GM21423 (cell line): ENCODE results near the gene NACA.

Experiments used
- ATAC-seq: cut with Tn5 transposase; IDR thresholded peaks from one replicate; pipeline ENCODE4 v1.9.1; 2021; ENCODE audit warnings: mild to moderate bottlenecking, moderate library complexity; ENCODE audit not compliant: unreplicated experiment

Gene NACA

DNA sequence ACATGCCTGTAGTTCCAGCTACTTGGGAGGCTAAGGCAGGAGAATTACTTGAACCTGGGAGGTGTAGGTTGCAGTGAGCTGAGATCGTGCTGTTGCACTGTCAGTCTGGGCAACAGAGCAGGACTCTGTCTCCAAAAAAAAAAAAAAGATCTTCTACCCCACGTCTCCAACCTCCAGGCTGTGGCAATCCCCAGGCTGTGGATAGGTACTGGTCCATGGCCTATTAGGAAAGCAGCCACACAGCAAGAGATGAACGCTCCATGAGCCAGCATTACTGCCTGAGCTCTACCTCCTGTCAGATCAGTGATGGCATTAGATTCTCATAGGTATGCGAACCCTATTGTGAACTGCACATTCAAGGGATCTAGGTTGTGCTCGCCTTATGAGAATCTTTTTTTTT, 30.9 kb downstream of the NACA start:
- ATAC-seq: no peak

DNA sequence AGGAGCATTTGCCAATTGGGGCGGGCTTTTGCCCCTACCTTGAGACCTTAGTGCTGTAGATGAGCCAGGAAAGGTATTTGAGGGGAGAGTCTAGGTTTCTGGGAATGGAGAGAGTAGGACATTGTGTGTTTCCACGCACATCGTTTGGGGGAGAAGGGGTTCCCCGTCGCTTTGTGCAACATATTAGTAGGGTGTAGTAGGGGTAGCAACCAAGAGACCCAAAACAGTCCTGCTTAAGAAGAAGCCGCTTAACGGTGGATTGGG, 36.3 kb downstream of the NACA start:
- no peak for ATAC-seq

DNA sequence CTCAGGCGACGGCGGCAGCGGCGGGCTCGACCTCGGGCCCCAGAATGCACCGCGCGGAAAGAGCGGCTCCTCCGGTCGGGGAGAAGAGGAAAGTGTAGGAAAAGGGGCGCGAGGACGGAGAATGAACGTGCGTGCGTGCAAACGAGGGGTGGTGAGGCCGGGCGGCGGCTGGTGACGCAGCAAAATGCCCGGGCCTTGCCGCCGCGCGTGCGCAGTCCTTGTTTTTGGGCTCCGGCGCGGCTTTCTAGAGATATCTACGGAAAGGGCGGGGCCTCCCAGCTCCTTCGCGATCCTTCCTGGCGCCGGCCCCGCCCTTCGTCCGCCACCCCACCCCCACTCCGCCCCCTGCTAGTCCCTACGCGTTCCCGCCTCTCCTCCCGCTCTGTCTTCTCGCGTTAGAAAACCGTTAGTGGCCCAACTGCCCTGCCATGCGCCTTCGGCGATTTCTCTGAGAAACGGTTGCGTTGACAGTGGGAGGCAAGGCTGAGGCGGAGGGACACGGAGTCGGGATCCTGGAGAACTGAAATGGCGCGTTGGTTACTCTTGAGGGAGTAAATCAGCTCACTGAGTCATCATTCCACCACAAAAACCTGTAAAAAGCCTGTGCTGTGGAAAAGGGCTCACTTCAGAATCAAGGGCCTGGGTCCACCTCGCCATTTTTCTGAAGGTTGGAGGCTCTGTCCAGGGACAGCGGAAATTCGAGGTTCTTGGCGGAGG, 36.8 kb downstream of the NACA start, which contains the start of gene PTGES3:
TSS of gene PTGES3 (minus strand) at position 156 of the 717 bp plus-strand sequence. CDS start 285 bp downstream, outside the sequence.
- peak; percentile 60 for ATAC-seq

DNA sequence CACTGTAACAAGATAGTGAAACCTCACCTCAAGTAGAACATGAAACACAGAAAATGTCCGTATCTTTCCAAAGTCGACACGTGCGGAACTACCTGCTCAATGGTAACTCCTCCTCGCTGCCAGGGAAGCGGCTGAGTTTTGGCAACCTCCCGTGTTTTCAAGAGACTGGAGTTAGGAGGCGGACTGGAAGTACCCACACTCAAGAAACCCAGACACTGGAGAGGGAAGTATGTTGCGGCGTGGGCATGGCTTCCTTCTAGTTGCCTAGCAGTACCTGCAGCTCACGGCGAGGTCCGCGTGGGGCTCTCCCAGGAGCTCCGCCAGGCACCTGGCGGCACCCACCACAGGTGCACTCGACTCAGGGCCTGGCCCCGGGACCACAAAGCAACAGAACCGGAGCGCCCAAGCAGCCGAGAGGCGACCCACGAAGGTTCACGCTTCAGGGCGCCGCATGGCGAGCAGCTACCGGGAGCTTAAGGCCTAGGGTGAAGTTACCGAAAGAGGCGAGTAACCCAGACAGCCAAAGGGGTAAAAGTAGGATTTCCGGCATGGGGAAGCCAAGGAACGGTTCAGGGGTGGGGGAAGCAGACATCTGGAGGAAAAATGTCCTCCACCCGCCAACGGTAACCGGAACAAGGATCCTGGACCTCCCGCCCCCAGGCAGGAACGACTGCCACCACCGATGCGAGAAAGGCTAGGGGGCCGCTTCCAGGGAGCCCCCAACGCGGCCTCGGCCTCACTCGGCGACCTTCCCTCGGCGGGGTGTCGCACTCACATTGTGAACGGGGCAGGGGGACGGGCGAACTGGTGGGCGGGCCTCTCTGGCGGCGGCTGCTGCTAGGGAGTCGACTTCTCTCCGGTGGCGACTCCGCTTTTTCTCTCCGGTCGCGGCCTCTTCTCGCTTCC, 37.6 kb downstream of the NACA start:
- ATAC-seq: peak; percentile 12

DNA sequence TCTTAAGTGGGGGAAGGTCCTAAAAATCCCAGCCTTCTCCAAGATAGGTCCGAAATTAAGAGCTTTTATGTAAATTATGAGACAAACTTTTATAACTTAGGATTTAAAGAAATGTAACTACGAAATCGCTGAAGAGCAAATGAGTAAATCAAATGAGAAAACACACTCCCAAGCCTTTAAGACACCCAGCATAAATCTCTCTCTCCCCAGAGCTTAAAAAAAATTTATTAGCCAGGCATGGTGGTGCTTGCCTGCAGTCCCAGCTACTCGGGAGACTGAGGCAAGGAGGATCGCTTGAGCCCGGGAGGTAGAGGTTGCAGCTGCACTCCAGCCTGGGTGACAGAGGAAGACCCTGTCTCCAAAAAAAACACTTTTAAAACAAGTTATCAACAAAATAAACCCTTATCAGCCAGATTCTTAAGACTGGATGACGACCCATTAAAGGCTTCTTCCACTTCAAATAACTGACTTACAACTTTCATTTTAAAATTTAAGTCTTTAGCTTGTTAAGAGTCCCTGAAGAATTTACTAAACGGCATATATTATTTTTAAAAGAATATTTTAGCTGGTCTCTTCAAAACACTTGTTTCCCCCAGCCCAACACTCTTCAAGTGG, 40.2 kb downstream of the NACA start:
- ATAC-seq: no peak

DNA sequence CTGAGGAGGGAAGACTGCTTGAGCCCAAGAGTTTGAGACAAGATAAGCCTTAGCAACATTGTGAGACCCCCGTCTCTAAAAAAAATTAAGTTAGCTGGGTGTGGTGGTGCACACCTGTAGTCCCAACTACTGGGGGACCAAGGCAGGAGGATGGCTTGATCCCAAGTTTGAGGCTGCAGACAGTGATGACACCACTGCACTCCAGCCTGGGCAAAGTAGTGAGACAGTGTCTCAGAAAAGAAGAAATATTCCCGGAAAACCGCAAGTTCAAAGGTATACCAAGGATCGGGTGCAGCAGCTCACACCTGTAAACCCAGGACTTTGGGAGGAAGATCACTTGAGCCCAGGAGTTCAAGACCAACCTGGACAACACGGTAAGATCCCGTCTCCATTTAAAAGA, 42.8 kb downstream of the NACA start:
- no peak for ATAC-seq

DNA sequence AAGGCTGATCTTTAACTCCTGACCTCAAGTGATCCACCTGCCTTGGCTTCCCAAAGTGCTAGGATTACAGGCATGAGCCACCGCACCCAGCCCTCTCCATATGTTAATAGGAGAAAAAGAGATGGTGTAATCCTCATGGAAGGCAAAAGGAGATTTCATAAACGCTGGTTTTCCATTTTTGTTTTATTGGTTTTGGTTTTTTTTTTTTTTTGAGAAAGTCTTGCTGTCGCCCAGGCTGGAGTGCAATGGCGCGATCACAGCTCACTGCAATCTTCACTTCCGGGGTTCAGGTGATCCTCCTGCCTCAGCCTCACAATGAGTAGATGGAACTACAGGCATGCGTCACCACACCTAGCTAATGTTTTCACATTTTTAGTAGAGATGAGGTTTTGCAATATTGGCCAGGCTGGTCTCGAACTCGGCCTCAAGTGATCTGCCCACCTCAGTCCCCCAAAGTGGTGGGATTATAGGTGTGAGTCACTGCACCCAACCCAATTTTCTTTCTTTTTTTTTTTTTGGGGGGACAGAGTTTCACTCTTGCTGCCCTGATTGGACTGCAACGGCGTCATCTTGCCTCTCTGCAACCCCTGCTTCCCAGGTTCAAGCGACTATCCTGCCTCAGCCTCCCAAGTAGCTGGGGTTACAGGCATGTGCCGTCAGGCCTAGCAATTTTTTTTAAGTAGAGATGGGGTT, 45.1 kb downstream of the NACA start:
- ATAC-seq: no peak

DNA sequence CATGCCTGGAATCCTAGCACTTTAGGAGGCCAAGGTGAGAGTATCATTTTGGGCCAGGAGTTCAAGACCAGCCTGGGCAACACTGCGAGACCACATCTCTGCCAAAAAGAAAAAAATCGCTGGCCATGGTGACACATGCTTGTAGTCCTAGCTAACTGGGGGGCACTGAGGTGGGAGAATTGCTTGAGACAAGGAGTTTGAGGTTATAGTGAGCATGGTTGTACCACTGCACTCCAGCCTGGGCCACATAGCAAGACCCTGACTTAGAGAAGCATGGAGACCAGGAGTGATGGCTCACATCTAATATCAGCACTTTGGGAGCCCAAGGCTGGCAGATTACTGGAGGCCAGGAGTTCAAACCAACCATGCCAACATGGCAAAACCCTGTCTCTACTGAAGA, 46.2 kb downstream of the NACA start:
- no peak for ATAC-seq

DNA sequence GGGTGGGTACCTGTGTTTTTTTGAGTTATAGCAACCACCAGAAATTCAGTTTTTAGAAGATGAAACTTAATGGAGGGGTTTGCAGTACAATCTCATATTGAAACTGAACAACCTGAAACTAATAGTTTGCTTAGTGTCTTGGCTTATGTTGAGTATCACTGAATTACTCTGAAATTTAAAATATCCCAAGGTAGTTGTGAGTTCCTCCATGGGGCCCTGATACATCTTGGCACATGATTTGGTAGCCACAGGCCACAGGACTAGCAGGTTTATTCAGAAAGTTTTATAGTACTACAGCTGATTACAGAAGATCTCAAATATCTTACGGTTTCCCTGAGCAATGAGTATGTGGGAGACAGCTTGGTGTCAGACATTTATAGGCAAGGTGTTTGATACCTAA, 47.4 kb downstream of the NACA start:
- peak; percentile 64 for ATAC-seq

DNA sequence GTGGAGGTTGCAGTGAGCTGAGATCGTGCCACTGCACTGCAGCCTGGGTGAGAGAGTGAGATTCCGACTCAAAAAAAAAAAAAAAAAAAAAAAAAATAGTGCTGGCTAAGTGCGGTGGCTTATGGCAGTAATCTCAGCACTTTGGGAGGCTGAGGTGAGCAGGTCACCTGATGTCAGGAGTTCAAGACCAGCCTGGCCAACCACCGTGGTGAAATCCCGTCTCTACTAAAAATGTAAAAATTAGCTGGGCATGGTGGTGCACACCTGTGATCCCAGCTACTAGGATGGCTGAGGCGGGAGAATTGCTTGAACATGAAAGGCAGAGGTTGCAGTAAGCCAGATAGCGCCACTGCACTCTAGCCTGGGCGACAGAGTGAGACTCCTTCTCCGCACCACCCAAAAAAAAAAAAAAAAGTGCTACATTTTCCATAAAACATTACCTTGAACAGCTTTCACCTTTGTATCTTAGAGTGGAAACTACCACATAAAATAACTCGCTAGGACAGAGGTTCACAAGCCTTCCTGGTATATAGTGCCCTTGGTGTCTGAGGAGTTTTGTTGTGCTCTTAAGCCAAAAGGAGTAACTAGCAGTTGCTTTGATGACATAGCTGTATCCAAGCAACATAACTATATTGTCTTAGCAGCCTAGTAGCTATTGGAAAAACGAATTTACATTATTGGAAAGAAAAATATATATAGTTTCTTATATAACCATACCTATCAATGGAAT, 48.1 kb downstream of the NACA start:
- ATAC-seq: no peak

DNA sequence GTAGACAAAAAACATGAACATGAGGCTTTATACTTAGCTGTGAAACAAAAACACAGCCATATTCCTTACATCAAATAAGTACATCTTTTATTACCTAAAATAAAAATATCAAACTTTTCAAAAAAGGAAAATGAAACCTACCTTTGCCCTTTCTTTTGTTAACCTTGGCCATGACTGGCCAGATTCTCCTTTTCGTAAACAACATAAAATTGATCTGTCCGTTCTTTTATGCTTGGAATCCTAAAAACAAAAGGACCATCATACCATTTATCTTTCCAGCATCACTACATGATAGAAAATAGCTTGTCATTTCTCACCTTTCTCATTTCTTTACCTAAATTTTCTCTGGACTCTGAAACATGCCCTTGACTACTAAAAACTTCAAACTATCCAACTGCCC, 53.5 kb downstream of the NACA start:
- ATAC-seq: no peak

DNA sequence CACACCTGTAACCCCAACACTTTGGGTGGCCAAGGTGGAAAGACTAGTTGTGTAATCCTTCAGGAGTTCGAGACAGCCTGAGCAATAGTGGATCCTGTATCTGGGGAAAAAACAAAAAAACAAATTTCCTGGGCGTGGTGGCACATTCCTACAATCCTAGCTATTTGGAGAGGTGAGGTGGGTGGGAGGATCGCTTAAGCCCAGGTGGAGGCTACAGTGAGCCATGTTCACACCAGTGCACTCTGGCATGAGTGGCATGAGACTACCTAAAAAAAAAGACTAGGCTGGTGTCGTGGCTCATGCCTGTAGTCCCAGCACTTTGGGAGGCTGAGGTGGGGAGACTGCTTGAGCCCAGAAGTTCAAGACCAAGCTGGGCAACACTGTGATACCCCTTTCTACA, 54.3 kb downstream of the NACA start:
- ATAC-seq: no peak

DNA sequence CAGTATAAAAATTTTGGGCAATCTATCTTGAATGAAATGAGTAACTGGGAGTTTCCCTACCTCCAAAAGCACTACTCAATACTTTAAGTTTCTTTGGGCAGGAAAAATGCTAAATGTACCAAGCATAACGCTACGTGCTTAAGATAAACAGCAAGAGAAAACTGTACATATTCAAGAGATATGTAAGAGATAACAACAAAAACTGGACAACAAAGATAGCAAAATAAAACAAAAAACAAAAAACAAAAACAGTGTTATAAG, 57.0 kb downstream of the NACA start:
- no peak for ATAC-seq
